Skeletal muscle satellite cell (primary cell): ENCODE results near the gene ADGRB3.
"Not testable (repeated sequence)": the region's sequence is repeated elsewhere in the genome, so short reads cannot be mapped to it uniquely, and the experiment has no call there.

ENCODE experiments used
- H3K27me3 ChIP-seq: 2 replicates; pipeline ENCODE4 v1.7.0; 2013; ENCODE audit warnings: low read length; ENCODE audit not compliant: control insufficient read depth, insufficient read depth
- H3K36me3 ChIP-seq: 2 replicates; pipeline ENCODE4 v1.7.0; 2013; ENCODE audit warnings: mild to moderate bottlenecking, control low read depth, low read length; ENCODE audit not compliant: insufficient read depth
- H3K4me1 ChIP-seq: 2 replicates; pipeline ENCODE4 v1.7.0; 2013; ENCODE audit warnings: low read length; ENCODE audit not compliant: control insufficient read depth, insufficient read depth
- H3K4me2 ChIP-seq: 2 replicates; pipeline ENCODE4 v1.7.0; 2013; ENCODE audit warnings: mild to moderate bottlenecking, low read length
- H3K4me3 ChIP-seq: 2 replicates; pipeline ENCODE4 v1.7.0; 2013; ENCODE audit warnings: low read length
- H3K9ac ChIP-seq: 2 replicates; pipeline ENCODE4 v1.7.0; 2013; ENCODE audit warnings: mild to moderate bottlenecking, low read depth, low read length, moderate library complexity
- H3K9me3 ChIP-seq: replicated peaks from 2 replicates; pipeline ENCODE4 v1.7.0; 2013; ENCODE audit warnings: mild to moderate bottlenecking, control low read depth, low read length

ADGRB3 gene

DNA sequence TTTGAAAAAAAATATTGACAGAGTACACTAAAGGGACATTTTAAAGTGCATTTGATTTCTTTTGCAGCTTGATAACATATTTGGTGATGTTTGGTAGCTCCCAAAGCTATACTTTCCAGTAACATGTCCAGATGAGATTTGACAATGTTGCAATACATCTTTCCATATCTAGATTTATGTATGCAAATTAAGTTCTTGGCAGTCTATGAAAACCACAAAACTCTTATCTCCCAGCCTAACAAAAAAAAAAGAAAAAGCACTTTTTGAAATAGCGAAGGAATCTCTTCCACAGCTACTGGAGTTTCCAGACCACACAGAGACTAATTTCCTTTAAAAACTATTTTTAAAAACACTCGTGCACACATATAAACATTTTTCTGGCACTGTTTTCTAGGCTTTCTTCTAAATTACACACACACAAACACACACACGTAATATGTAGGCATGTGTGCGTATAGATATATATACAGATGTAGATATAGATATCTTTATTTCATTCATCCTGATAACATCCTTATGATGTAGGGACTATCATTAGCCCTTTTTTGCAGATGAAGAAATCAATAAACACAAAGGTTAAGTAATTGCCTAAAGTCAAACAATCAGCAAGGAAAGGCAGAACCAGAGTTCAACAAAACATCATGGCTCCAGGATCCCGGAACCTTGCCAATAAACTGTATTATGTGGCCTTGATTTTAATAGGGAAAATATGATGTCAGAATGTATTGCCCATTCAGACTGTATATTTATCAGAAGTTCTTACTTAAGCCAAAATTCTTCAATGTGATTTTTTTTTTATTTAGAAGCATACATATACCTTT, 93.3 kb downstream of the ADGRB3 start:
- no peak overlapping the region for H3K4me2 ChIP-seq
- H3K9ac ChIP-seq: no peak overlapping the region
- H3K4me3 ChIP-seq: no peak overlapping the region
- no peaks in the 10 kb centered on the region for H3K36me3 ChIP-seq
- no peaks in the 10 kb centered on the region for H3K4me1 ChIP-seq
- no peaks in the 10 kb centered on the region for H3K9me3 ChIP-seq
- H3K27me3 ChIP-seq: no peaks in the 10 kb centered on the region

DNA sequence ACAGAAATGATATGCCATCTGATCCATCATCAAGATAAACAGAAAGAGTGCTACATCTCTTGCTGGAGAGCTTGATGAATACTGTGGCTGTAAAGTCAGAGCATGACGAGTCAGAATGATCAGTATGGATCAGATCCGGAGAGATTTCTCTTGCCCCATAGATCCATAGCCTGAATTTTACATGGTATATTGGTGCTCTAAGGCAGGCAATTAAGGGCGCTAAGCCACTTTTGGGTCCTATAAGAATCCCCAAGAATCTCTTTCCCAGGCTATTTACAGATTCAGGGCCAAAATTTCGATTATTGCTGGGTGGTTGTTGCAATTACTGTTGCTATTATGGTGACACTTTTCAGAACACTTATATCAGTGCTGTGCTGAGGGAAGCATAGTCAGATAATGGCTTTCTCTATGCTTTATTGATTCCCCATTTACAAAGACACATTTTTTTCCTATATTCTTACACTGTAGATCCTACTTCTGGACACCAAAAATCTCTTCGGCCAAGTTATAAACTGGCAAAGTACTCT, 94.4 kb downstream of the ADGRB3 start:
- no peak overlapping the region for H3K4me2 ChIP-seq

DNA sequence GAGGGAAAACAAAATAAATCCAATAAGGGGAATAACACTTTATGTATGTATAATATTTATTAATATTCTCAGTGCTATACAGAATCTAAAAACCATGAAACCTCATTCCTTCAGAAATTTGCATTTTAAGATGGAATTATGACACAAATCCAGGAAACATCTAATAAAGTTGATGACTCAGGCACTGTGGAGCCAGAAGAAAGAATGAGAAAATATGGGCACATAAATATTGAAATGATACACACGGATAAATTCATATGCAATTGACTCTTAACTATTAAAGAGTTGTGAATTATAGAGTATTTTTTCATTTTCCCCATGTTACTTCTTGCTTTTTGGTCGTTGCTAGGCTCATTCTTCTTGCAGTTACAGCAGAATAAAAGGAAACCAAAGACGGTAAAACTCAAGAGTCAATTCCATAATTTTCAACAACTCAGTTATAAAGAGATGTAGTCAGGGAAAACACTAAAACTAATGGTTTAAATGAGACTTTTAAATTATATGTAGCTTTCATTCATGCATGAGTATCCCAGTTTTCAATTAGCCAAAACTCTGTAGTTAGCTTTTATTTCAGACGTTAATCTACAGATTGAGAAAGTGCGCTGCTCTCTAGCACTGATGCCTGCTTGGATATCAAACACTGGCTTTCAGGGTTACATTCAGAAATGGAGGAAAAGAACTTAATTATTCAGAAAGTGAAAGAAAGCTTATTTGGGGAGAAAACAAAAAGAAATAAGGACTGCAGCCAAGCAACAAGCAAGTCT, 95.4 kb downstream of the ADGRB3 start:
- Histone ChIP-seq H3K9ac (no peak overlapping the region), H3K27me3 (no peaks in the 10 kb centered on the region), H3K4me3 (no peak overlapping the region), H3K9me3 (no peaks in the 10 kb centered on the region), H3K4me2 (no peak overlapping the region), H3K36me3 (no peaks in the 10 kb centered on the region), H3K4me1 (no peaks in the 10 kb centered on the region)

More for the DNA sequence above, 94.4 kb downstream of the ADGRB3 start:
- Histone ChIP-seq H3K27me3 (no peaks in the 10 kb centered on the region), H3K9me3 (no peaks in the 10 kb centered on the region), H3K9ac (no peak overlapping the region), H3K4me3 (no peak overlapping the region), H3K36me3 (no peaks in the 10 kb centered on the region), H3K4me1 (no peaks in the 10 kb centered on the region)

DNA sequence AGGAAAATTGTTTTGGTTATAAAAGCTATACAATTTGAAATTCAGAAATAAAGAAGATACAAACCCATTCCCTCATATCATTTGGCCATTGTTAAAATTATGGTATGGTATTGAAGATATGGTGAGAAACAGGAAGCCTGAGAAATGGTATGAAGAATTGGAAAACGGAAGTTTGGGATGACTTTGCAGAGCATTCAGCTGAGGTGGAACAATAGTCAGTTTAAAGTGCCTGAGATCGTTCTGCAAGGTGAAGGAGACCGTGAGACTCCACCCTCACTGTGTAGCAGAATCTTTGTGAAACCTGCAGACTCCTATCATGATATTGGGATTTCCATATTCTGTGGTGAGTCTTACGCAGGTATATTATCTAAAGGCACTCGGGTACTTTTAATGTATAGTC, 97.3 kb downstream of the ADGRB3 start:
- Histone ChIP-seq H3K36me3 (no peaks in the 10 kb centered on the region), H3K4me1 (no peaks in the 10 kb centered on the region), H3K9ac (no peak overlapping the region), H3K27me3 (no peaks in the 10 kb centered on the region), H3K4me2 (no peak overlapping the region), H3K4me3 (no peak overlapping the region), H3K9me3 (no peaks in the 10 kb centered on the region)

DNA sequence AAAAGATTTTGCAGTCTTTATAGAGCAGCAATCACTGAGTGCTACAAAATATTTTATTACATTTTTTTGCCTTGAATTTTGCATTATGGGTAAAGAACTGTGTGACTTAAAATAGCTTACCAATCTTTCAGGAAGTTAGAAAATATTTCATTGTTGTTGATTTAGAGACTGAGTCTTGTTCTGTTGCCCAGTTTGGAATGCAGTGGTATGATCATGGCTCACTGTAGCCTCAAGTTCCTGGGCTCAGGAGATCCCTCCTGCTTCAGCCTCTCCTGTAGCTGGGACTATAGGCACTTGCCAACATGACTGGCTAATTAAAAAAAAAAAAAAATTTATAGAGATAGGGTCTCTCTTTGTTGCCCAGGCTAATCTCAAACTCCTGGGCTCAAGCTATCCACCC, 100.8 kb downstream of the ADGRB3 start:
- Histone ChIP-seq H3K9ac (no peak overlapping the region), H3K9me3 (no peaks in the 10 kb centered on the region)

DNA sequence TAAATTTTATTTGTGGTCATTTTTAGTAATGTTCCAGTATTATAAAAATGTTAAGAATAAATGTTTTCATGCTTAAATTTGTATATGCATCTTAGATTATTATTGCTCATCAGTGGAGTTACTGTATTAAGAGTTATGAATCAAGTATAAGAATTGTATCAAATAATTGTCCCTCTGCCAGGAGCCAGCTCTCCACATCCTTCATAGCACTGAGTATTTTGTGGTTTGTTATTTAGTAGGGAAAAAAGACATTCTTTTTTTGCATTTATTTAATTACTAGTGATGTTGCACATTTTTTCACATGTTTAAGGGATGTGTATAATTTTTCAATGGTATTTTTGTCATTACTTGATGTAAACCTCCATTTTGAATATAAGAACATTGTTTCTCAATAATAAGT, 102.0 kb downstream of the ADGRB3 start:
- H3K9me3 ChIP-seq: no peaks in the 10 kb centered on the region
- no peaks in the 10 kb centered on the region for H3K4me1 ChIP-seq
- no peak overlapping the region for H3K4me2 ChIP-seq
- H3K27me3 ChIP-seq: no peaks in the 10 kb centered on the region
- no peak overlapping the region for H3K4me3 ChIP-seq
- H3K36me3 ChIP-seq: no peaks in the 10 kb centered on the region
- no peak overlapping the region for H3K9ac ChIP-seq

More for the DNA sequence above, 100.8 kb downstream of the ADGRB3 start:
- Histone ChIP-seq H3K27me3 (no peaks in the 10 kb centered on the region), H3K4me3 (no peak overlapping the region), H3K4me2 (no peak overlapping the region), H3K4me1 (no peaks in the 10 kb centered on the region), H3K36me3 (no peaks in the 10 kb centered on the region)

DNA sequence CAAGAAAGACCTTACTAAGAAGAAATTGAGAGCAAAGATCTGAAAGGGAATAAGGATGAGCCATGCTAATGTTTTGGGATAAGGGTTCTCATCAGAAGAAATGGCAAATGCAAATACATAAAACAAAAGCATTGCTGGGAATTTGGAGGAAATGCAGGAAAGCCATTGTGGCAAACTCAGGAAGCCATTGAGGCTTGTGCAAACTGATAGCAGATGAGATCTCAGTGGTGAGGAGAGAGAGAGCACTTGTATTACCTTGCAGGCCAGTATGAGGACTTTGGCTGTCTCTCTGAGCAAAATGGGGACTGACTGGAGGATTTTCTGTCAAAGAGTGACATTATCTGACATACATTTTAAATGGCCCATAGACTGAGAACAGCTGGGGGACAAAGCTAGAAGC, 103.0 kb downstream of the ADGRB3 start:
- Histone ChIP-seq H3K4me3 (no peak overlapping the region), H3K4me1 (no peaks in the 10 kb centered on the region), H3K27me3 (no peaks in the 10 kb centered on the region), H3K9me3 (no peaks in the 10 kb centered on the region), H3K36me3 (no peaks in the 10 kb centered on the region), H3K4me2 (no peak overlapping the region), H3K9ac (no peak overlapping the region)

DNA sequence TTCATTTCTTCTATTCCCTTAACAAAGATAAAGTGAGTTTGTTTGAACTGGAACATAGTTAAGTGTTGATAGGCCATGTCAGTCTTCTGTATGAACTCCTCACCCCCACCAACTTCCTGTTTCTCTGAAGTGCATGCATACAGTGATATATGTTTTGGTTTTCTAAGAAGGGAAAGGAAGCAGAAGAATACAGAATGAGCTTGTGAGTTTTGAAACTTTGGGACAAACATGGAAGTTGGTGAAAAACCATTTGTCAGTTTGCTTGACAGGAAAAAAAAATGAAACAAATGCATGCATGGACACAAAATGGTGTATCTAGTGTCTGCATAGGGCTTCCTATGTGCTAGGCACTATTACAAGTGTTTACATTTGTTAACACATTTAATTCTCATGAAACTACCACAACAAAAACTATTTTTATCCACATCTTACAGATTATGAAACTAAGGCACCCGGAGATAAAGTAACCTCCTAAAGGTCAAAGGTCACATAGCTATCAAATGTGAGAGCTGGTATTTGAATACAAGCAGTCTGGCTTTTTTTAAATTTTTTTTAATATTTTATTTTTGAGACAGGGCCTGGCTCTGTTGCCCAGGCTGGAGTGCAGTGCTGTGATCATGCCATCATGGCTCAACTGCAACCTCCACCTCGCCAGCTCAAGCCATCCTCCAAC, 105.9 kb downstream of the ADGRB3 start:
- no peaks in the 10 kb centered on the region for H3K36me3 ChIP-seq
- no peaks in the 10 kb centered on the region for H3K27me3 ChIP-seq
- H3K4me1 ChIP-seq: no peaks in the 10 kb centered on the region
- no peak overlapping the region for H3K4me3 ChIP-seq
- no peaks in the 10 kb centered on the region for H3K9me3 ChIP-seq
- no peak overlapping the region for H3K9ac ChIP-seq
- H3K4me2 ChIP-seq: no peak overlapping the region

DNA sequence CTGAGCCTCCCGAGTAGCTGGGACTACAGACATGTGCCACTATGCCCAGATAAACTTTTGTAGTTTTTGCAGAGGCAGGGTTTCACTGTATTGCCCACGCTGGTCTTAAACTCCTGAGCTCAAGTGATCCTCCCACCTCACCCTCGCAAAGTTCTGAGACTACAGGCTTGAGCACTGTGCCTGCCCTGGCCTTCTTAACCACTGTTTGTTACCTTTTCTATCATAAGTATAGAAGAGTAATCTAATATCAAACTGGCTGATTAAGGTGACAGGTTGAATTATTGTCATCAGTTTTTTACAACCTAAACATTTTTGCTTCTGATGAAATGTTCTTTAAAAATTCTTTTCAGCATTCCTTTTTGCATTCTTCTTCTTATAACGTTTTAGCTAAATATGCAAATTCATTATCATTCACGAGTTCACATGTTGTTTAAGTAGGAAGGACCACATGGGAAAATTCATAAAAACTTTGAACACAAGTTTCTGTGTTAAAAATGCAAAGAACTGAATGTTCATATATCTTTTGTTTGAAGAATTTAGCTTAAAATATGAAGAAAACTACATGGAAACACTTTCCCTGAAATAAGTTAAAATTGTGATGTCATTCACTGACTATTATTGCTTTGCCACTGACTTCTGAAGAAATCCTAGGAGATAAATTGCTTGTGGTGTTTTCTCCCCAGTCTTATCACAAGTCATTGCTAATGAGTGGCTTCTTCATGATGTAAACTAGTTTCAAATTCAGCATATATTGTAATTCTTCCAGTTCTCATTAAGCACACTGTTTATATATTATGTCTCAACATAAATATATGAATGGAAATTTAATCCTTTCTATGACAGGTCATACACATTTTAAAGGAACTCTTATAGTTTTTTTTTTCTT, 106.7 kb downstream of the ADGRB3 start:
- Histone ChIP-seq H3K36me3 (no peaks in the 10 kb centered on the region), H3K4me3 (no peak overlapping the region), H3K4me1 (no peaks in the 10 kb centered on the region), H3K4me2 (no peak overlapping the region), H3K27me3 (no peaks in the 10 kb centered on the region), H3K9ac (no peak overlapping the region), H3K9me3 (no peaks in the 10 kb centered on the region)

DNA sequence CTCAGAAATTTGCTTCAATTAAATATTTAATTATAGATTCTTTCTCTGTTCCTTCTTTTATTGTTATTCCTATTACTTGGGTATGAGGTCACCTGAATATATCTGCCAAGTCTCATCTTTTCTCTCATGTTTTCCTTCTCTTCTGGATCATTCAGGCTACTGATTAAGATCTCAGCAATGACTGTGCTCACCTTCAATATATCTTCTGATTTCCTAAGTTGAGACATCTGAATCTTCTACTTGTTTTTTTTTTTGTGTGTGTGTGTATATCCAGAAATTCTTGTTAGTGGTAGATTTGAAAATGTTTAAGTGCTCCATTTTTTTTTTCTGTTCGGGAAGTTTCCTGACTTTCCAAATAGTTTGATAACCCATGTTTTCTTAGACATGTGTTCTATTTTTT, 108.0 kb downstream of the ADGRB3 start:
- no peaks in the 10 kb centered on the region for H3K36me3 ChIP-seq
- no peaks in the 10 kb centered on the region for H3K27me3 ChIP-seq

DNA sequence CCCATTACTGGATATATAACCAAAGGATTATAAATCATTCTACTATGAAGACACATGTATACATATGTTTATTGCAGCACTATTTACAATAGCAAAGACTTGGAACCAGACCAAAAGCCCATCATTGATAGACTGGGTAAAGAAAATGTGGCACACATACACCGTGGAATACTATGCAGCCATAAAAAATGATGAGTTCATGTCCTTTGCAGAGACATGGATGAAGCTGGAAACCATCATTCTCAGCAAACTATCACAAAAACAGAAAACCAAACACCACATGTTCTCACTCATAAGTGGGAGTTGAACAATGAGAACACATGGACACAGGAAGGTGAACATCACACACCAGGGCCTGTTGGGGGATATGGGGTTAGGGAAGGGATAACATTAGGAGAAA, 109.3 kb downstream of the ADGRB3 start:
- H3K9ac ChIP-seq, H3K27me3 ChIP-seq, H3K4me1 ChIP-seq, H3K4me3 ChIP-seq, H3K9me3 ChIP-seq, H3K36me3 ChIP-seq, H3K4me2 ChIP-seq: not testable (repeated sequence)

More for the DNA sequence above, 108.0 kb downstream of the ADGRB3 start:
- no peak overlapping the region for H3K4me2 ChIP-seq
- no peaks in the 10 kb centered on the region for H3K9me3 ChIP-seq
- no peaks in the 10 kb centered on the region for H3K4me1 ChIP-seq
- H3K4me3 ChIP-seq: no peak overlapping the region
- H3K9ac ChIP-seq: no peak overlapping the region
